Bronchial epithelial cell (primary cell): ENCODE results near the gene IVL. TPM values are rescaled to one million over a fixed set of nuclear protein-coding genes. Genes with fewer than 3 reads are reported as not detected.

Experiments used
- DNase-seq: peaks from one replicate; pipeline ENCODE4 v3.0.0-alpha.2; 2010; ENCODE audit warnings: low read depth
- FAIRE-seq: peaks from 2 replicates; lab custom pipeline; 2011; peaks lifted over from hg19 to GRCh38; lab: Jason Lieb, UNC
- H3K27me3 ChIP-seq: 2 replicates; pipeline ENCODE4 v1.5.1; 2011; ENCODE audit warnings: low read length; ENCODE audit not compliant: control insufficient read depth, insufficient read depth
- H3K36me3 ChIP-seq: 2 replicates; pipeline ENCODE4 v1.5.1; 2011; ENCODE audit warnings: low read length; ENCODE audit not compliant: control insufficient read depth, insufficient read depth
- H3K4me3 ChIP-seq: 2 replicates; pipeline ENCODE4 v1.5.1; 2011; ENCODE audit warnings: mild to moderate bottlenecking, low read depth, low read length, control low read depth
- CTCF ChIP-seq: IDR thresholded peaks from 2 replicates; pipeline ENCODE4 v1.5.1; 2011; ENCODE audit warnings: mild to moderate bottlenecking, moderate library complexity, low read length, control low read depth, inconsistent platforms; ENCODE audit not compliant: insufficient read depth, severe bottlenecking
- total RNA-seq: library from RNA; depleted of rRNA; stranded (reverse); fragments of >200 nt; gene quantifications from 2 replicates; pipeline ENCODE4 v1.2.1, GENCODE V29; 2014

Gene IVL
- total RNA-seq, 1 donor from 2014 or later: 1.6 TPM

- no peak for DNase-seq
- Histone ChIP-seq H3K36me3 (no peaks in the 10 kb centered on the region), H3K27me3 (no peaks in the 10 kb centered on the region), H3K4me3 (no peak overlapping the region)
- no peak for TF ChIP-seq CTCF
- FAIRE-seq: no peak
Measured at GRCh38 chr1:152899883-152900282, 8.5 kb upstream of the IVL start.

DNA sequence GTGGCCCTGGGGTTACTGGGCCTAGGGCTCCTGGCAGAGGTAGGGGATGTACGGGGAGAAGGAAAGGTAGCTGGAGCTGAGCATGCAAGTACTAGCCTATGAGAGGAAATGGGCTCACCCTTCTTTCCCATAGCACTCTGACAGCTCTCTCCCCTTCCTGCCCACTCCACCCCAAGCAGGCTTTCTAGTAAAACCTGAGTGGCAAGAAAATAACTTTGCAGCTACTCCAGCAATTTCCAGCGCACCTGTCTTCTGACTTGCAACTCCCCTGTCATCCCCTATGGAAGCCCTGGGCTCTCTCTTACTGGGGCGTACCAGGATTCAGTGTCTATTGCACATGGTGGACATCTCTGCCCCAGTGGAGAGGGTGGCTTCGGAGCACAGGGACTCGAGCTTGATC lies 6.7 kb upstream of the IVL start:
- DNase-seq (peak; percentile 58), FAIRE-seq (peak; percentile 58)
- no peak for TF ChIP-seq CTCF
- H3K36me3 ChIP-seq: no peaks in the 10 kb centered on the region
- no peak overlapping the region for H3K4me3 ChIP-seq
- H3K27me3 ChIP-seq: no peaks in the 10 kb centered on the region

GRCh38 chr1:152902636-152903035 lies 5.7 kb upstream of the IVL start:
- FAIRE-seq: peak; percentile 52
- TF ChIP-seq CTCF: no peak
- H3K36me3 ChIP-seq: no peaks in the 10 kb centered on the region
- DNase-seq: no peak
- no peaks in the 10 kb centered on the region for H3K27me3 ChIP-seq
- H3K4me3 ChIP-seq: no peak overlapping the region

DNA sequence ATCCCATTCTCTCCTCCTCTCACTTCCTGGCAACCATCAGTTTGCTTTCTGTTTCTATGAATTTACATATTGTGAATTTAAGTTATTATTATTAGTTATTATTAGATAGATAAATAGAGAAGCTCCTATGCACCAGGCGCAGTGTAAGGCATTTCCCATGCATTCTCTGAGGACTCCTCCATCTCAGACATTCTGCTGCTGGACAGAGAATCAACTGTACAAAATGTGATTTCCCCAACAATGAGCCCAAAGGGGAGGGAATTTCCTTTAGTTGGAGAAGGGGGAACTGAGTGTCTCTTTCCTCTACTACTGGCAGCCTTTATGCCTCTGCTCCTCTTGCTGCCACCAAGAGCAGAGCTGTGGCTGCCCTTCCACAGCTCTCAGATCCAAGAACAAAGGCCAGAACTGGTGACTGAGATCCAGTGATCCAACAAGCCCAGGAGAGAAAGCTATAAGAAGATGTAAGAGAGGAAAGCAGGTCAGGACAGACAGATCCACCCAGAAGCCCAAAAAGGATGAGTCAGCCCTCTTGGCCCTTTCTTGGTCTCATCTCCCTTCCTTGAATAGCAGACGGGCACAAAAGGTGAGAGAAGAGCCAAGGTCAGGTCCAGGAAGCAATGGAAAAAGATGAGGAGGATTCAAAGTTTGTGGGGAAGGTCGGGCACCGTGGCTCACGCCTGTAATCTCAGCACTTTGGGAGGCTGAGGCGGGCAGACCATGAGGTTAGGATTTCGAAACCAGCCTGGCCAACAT lies 3.5 kb upstream of the IVL start:
- DNase-seq (no peak), FAIRE-seq (peak; percentile 23)
- Histone ChIP-seq H3K4me3 (no peak overlapping the region), H3K27me3 (peaks cover 2% of the 10 kb centered on the region), H3K36me3 (no peaks in the 10 kb centered on the region)
- TF ChIP-seq CTCF: no peak

DNA sequence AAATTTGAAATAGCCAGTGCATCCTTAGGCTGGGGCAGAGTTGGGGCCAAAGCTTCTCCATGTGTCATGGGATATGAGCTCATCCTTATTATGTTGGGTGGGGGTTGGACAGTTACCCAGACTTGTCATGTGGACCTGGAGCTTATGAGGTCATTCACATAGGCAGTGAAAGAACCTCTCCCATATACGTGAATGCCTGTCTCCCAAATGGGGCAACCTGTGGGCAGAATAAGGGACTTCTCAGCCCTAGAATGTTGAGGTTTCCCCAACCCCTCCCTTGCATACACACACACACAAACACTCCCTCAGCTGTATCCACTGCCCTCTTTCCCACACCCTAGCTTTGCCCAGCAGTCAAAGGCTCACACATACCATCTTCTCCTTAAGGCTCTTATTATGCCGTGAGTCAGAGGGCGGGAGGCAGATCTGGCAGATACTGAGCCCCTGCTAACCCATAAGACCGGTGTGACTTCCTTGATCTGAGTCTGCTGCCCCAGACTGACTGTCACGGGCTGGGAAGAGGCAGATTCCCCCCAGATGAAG lies 2.3 kb upstream of the IVL start:
- FAIRE-seq: peak; percentile 96
- H3K4me3 ChIP-seq: no peak overlapping the region
- no peak for TF ChIP-seq CTCF
- H3K27me3 ChIP-seq: peaks cover 5% of the 10 kb centered on the region
- peak; percentile 97 for DNase-seq
- H3K36me3 ChIP-seq: no peaks in the 10 kb centered on the region
